Activated CD4-positive, alpha-beta T cell treated with anti-CD3 and anti-CD28 coated beads for 1 hour (primary cell): ENCODE results near the gene PDGFA.

Experiments used
- DNase-seq: peaks from one replicate; pipeline ENCODE4 v3.0.0-alpha.2; 2020

PDGFA gene

DNA sequence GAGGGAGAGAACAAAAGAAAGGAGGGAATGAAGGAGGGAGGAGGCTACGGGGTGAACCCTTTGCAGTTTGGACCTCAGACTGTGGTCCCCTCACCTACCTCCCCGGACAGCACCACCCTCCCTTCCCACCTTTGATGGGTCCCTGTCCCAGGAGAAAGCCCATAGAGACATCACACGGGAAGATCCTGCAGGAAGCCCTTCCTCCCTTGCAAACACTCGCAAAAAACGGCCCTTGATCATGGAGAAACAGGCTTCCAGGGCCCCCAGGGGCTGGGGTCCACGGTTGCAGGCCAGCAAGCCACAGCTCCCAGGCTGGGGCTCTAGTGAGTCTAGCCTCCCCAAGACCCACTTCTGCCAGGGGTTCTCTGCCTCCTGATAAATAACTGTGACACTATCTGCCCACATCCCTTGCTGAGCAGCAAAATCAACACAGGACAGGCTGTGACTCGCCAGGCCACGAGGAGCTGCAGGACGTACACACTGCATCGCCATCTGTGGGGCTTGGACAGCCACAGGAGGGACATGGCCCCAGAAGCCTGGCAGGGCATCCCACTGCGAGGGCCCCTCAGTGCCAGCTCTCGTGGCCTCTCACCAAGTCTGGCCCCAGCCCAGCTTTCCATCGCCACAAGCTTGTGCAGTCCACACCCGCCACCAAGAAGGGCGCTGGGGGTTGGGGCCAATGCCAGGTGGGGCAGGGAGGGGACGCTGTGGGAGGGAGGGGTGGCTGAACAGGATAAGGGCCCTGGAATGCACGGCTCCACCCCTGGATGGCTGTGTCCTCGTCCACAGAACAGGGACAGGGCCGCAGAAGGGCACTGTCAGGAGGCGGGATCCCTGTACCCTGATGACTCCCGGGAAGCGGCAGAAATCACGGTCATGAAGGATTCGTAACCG, 34.2 kb downstream of the PDGFA start:
- DNase-seq, result no peak

DNA sequence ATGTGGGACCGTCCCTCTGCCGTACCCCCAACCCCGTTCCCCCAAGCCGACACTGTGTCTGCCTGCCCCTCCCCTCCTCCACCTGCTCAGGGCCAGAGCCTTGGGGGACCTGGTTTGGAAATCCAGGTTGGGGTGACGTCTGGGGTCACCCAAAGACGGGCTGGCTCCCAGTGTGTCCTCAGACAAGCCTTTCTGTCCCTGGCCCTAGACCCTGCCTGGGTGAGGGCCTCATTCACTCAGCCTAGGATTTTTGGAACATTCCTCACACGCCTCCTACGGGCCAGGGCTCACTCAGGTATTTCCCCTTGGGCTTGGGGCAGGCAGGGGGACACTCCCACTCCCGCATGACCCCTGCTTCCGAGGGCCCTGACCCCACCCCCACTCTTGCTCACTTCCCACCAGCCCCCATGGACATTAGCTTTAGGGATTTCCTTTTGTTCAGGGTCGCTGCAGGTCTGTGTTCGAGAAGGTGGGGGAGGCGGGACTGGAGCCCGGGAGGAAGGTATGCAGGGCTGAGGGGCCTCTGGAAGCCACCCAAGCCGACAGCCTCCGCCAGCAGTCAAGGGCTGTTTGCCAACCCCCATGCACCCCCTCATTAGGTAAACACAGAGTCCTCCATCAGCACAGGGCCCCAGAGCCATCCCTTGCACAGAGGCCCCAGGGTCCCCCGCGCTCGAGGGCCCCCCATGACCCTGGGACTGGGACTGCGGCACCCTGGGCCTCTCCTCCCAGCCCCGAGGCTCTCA, 35.1 kb downstream of the PDGFA start:
- no peak for DNase-seq

DNA sequence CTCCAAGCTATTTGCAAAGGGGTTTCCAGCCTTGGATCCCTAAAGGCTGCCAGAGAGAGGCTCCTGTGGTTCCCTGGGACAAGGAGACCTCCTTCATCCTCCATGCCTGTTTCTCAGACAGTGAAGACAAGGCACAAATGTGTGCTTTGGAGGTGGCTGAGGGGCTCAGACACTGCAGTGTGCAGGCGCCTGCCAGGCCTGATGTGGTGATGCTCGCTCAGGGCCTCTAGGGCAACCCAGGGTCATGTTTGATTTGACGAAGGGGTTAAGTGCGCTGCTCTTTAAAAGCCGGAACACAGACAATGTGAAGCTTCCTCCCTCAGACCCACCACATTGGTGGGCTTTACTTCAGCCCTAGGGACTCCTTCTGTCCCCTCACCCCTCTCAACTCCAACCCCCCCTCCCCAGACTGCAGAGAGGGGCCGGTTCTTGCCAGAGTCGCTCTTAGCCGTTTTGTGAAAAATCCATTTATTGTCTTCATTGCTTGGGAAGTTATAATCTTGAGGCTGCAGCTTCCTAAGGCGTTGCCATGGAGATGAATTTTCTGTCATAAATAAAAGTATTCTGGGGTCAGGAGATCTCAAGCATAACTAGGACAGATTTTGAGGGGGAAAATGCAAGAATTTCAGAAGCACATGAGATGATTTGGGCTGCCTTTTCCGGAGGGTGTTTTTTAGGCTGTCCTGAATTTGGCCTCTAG, 35.8 kb downstream of the PDGFA start:
- DNase-seq, result no peak

DNA sequence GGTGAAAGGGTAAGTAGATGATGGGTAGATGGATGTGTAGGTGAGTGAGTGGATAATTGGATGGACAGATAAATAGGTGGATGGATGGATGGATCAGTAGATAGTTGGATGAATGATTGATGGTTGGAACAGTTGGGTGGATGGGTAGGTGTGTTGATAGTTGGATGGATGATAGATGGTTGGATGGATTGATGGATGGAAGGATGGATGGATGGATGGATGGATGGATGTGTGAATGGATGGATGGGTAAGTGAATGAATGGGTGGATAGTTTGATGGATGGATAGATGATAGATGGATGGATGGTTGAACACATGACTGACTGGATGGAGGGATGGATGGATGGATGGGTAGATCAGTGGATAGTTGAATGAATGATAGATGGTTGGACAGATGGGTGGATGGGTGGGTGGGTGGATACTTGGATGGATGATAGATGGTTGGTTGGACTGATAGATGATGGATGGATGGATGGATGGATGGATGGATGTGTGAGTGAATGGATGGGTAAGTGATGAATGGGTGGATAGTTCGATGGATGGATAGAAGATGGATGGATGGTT, 37.0 kb downstream of the PDGFA start:
- no peak for DNase-seq

DNA sequence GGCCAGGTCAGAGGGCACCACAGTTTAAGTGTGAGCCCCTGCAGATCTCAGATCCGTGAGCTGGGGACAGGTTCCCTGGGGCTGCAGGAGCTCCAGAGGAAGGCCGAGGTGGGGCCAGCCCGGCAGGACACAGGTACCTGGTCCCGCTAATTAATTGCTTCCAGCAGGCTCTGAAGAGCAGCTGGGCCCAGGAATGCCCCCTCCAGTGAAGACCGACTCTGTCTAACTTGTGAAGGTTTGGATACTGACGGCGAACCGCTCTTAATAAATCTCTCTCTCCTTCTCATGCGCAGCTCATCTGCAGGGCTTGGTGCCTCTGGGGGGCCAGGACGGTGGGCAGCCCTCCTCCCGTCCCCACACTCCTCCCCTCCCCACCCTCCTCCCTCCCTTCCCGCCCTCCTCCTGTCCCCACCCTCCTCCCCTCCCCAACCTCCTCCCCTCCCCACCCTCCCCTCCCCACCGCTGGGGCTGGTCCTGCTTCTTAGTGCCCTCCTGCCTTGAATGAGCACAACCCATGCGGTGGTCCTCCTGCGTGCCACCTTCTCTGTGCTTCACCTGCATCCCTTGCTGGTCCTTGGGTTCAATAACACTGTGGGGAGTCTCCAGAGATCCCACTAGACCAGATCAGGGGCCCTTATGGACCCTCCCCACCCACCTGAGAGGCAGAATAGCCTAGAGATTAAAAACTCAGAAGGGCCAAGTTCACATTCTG, 38.3 kb downstream of the PDGFA start:
- DNase-seq, result no peak

DNA sequence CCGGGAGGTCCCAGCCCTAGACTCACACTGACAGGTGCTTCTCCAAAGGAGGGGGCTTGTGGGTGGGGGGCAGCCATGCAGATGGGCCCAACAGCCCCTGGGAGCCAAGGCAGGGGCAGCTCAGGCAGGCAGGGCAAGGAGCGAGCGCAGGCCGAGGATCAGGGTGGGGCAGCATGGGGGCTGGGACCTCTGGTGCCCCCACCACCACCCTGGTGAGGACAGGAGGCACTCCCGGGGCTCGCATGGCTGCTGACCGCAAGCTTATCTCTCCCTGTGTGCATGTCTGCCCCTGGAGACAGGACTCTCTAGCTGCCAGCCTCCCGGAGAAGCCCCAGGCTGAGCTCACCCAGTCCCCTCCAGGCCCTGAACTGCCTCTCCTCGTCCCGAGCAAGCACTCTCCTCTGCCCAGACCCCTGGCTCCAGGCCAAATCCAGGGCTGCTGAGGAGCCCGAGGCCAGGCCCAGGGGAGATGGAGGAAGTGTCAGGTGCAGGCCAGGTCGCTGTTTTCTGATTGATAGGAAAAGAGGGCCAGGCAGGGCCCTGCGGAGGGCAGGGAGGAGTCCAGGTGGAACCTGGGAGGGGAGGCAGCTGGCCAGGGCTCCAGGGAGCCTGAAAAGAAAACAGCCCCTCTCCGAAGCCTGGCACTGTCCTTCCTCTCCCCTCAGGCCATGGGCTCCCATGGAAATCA, 39.0 kb downstream of the PDGFA start:
- no peak for DNase-seq

DNA sequence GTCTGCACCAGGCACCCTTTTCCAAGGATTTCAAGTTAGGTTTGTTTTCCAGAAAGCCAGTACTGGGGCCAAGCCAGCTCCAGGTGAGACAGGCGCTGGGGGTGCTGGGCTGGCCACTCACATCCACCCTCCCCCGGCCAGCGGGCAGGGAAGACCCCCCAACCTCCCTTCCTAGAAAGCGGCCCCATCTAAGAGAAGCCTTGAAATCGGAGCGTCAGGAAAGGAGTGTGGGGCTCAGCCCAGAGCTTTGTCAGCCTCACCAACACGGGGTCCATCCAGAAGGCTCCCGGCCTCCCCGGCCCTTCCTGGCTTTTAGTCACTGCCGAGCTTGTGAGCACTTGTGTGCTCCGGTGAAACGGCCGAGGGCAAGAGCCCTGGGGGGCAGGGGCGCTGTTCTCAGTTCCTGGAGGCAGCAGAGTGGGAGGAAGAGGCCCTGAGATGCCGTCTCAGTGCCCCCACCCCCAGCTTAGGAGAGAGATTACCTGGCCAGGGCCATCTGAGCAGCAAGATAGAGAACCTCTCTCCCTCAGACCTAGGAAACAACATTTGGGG, 39.6 kb downstream of the PDGFA start:
- no peak for DNase-seq

DNA sequence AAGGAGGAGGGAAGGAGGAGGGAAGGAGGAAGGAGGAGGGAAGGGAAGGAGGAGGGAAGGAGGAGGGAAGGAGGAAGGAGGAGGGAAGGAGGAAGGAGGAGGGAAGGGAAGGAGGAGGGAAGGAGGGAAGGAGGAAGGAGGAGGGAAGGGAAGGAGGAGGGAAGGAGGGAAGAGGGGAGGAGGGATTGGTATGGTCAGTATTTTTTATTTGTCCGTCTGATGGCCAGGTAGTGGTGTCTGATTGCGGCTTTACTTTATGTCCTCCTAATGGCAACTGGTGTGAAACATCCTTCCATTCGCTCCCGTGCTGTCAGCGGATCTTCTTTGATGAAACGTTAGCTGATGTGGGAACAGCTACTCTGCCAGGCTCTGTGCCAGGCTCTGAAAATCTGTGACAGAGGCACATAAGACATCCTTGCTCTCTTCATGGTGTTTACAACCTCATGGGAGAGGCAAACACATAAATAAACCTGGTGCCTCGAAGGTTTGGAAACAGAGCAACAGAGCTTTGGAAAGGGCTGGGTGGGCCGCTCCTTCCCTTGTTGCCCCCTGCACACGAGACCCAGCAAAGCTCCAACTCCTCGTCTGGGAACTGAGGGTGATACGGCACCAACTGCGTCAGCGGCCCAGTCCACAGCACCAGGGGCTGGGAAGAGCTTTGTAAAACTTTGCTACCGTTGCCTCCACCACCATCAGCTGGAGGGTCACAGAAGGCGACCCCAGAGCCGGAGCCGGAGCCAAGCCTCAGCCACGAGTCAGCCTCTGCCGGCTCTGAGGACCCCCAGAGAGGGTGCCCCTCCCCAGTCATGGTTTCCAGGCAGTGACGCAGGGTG, 40.3 kb downstream of the PDGFA start:
- no peak for DNase-seq

DNA sequence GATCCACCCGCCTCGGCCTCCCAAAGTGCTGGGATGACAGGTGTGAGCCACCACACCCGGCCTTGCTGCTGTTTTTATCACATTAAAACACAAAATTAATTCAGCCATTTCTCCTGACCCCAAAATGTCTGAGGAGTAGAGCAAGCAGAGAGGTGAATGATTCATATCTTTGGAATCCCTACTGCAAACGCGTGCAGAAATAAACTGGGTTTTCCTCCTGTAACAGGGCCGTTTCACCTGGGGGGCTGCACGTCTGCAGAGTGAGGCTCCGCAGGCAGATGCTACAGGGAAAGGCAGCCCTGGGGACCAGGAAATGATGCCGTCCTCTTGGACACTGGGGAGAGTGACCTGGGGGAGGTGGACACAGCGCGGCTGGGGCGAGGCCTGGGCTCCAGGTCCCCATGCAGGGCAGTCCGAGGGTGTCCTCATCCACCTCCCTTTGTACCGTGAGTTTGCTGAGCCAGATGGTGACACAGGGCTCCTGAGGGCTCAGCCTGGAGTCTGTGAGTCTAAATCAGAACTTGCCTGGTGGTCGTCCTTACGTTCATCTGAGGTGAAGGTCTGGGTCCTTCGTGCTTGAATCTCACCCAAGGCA, 41.9 kb downstream of the PDGFA start:
- no peak for DNase-seq

DNA sequence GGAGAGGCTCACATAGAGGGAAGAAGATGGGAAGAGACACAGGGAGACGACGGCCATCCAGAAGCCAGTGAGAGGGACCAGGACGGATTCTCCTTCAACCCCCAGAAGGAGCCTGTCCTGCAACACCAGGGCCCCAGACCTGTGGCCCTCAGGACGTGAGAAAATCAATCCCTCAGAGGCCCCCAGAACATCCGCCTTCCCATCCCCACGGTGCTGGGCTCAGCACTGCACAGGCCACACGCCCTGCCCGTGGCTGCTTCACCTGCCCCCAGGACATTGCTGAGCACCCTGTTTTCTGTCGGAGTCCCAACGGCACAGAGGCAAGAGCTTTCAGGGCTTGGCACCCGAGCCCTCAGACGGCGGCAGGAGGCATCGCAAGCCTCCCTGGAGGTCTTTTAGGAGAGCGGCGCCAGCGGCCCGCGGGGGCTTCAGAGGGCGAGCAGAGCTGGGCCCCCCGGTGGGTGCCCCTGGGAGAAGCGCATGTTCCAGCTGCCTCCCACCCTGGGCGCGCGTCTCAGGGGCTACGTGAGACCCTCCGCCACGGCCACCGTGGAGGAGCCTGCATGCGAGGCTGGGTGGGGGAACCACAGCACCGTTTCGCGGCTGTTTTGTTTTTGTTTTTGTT, 42.8 kb downstream of the PDGFA start:
- no peak for DNase-seq

DNA sequence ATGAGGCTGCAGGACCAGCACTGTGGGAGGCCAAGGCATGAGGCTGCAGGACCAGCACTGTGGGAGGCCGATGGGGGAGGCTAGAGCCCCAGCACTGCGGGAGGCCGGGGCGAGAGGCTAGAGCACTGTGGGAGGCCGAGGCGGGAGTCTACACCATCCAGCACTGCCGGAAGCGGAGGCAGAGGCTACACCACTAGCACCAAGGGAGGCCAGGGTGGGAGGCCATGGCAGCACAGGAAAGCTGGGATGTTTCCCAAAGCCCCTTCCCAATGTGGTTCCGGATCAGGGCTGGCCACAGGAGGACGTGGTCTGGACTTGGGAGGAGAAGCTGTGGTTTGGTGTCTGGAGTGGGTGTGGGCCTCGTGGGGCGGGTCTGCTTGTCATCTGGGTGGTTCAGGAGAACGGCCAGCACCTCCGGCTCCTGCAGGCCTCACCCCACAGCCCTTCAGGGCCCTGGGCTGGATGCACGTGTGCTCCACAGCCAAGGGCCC, 43.6 kb downstream of the PDGFA start:
- no peak for DNase-seq

DNA sequence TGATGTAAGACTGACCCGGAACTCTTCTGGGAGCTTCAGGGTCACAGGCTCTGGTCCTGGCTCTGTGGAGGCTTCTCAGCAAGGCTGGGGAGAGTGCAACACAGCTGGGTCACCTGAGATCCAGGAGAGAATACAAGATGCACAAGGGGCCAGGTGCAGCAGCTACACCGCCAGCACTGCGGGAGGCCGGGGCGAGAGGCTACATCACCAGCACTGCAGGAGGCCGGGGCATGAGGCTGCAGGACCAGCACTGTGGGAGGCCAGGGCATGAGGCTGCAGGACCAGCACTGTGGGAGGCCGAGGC, 44.3 kb downstream of the PDGFA start:
- no peak for DNase-seq

DNA sequence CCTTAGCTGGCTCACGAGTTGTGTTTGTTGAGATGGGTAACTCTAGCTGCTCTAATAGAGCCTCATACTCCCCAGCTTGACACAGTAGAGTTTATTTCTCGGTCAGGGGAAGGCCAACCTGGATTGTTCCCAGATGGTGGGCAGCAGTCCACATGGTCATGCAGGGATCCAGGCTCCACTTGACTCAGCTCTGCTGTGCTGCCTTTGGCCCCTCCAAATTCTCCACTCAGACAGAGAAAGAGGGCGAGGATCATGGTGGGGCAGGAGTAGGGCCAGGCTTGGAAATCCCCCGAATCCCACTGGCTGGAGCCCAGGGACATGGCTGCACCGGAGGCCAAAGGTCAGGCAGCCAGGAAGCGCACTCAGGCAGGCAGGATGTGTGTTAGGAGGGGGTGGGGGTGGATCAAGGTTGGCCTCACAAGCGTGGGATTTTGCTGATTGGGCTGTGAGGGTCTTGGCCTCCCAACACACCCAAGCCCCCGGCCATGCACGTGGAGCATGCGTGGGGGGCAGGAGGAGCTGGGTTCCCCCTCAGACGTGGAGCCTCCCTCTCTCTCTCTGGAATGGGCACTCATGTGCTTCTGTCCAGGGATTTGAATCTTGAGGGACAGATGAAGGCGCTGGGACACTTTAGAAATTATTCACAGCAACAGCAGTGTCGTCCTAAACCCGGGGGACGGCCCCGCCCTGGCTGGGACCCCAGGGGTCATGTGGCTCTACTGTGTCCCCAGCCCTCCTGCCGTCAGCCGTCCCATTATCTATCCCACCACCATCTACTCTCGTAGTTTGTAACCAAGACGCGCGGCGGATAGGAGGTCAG, 44.8 kb downstream of the PDGFA start:
- no peak for DNase-seq

DNA sequence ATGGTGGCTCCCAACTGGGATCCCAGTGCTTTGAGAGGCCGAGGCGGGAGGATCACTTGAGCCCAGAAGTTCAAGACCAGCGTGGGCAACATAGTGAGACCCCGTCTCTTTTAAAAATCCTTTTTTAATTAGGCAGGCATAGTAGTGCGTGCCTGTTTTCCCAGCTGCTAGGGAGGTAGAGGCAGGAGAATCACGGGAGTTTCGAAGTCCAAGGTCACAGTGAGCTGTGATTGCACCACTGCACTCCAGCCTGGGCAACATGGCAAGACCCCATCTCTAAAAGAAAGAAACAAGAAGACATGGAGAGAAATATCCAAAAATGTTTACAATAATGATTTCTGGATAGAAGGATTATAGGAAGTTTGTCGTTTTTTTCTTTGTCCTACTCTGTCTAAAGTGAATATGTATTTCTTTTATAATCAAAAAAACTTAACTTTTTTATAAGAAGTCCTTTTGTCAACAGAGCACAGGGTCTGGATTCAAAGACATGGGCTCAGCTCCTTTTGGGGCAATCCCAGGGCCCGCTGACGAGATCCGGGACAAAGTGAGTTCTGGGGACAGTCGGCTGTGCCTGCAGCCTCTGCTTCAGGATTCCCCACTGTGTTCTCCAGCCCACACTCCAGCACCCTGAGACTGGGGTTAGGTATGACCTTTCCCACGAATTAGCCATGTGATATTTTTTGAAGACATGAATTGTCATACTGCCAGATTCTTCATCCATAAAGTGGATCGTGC, 45.6 kb downstream of the PDGFA start:
- DNase-seq, result no peak

DNA sequence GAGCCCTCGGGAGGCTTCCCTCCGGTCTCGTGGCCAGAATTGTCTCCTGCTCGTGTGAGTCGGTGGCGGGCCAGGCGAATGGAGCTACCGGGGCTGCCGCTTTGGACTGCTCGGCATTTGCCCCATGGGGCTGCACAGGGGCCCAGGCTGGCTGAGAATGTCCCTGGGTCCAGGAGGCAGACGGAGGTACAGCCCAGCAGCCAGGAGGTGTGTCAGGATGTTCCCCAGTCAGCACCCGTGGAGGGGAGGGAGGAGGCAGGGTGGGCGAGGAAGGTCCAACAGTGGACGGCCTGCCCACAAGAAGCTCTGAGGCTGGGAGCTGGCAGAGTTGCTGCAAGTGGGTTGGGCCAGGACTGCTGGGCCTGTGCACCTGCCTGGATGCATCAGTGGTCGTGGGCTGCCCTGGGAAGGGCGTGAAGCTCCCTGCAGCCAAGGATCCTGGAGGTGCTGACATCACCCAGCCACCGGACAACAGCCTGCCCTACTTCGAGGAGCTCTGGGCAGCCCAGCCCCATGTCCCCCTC, 46.4 kb downstream of the PDGFA start:
- no peak for DNase-seq

DNA sequence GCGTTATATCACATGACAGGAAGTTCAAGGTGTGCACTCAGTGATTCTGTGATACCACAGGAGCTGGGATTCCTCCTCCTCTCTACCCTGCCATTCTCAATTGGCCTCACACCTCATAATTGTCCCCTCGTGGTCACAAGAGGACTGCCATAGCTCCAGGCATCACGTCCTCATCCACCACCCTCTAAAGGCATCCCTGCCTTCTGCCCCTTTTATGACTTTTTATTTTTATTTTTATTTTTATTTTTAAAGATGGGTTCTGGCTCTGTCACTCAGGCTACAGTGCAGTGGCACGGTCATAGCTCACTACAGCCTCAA, 47.0 kb downstream of the PDGFA start:
- no peak for DNase-seq

DNA sequence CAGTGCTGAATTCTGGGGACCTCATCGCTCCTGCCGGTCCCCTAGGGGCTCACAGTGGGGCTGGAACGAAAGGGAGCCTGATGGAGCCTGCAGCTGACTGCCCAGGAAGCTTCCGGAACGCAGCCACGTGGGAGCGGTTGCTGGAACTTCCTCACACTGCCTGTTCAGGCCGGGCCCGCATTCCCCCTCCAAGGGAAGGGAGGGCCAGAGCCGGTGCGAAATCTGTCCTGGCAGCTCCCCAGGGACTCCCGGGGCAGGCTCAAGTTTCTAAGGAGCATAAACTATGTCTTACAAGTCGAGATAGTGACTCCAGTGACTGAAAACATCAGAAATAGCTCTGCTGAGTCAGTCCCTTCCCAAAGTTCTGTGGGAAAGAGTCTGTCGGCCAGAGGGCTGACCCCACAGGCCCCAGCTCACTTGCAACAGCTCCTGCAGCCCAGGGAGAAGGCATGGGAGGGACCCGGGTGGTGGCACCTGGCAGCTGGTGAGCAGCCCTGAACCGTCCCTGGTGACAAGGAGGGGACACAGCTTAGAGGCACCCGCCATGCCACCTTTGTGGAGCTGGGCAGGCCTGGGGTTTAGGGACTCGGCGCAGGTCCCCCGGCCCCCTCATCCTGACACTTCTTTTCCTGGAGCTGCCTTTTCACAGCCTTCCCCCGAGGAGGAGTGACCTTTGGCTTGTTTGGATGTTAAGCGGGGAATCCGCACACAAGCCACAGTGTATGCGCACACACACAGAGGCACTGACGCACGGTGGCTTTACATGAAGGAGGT, 47.6 kb downstream of the PDGFA start:
- no peak for DNase-seq
